ENCODE data around the gene TECPR2. TPM values are rescaled to one million over a fixed set of nuclear protein-coding genes. Genes with fewer than 3 reads are reported as not detected.
"Not testable (repeated sequence)": the region's sequence is repeated elsewhere in the genome, so short reads cannot be mapped to it uniquely, and the experiment has no call there.

The TECPR2 gene
- total RNA-seq, 2 experiments from 2014 or later = 4.8 to 5.7 TPM

DNA sequence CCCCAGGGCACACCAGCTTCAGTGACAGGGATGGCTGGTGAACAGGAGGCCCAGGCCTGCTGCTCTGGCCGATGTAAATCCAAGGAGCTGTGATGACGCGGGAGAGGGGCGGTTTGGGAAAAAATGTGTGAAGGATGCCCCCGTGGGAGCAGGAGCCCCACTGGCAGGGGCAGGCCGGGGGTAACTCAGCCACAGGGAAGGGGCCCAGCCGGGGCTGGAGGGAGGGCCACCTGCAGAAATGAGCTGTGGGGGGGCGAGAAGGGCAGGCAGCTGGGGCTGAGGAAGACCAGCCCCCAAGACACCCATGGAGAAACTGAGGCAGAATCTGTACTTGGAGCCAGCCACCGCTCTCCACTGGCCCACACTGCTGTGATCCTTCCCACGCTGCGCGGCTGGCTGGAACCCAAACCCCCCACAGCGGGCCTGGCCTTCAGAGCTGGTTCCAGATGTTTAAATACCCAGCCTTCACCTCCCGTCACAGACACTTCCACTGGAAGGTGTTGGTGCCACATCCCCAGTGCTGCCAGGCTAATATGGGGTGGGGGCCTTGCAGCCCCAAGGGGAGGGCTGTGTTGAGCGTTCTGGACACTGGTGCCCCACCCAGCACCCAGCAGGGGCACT is 175.3 kb downstream of the TECPR2 start:
- H3K4me3 Mint-ChIP-seq = no peak overlapping the region
- H3K36me3 Mint-ChIP-seq = no peaks in the 10 kb centered on the region
- H3K9me3 Mint-ChIP-seq = no peaks in the 10 kb centered on the region
- no peak overlapping the region for H3K27ac Mint-ChIP-seq
- no peaks in the 10 kb centered on the region for H3K4me1 Mint-ChIP-seq
- no peak for DNase-seq
- peaks cover 3% of the 10 kb centered on the region for H3K27me3 Mint-ChIP-seq

DNA sequence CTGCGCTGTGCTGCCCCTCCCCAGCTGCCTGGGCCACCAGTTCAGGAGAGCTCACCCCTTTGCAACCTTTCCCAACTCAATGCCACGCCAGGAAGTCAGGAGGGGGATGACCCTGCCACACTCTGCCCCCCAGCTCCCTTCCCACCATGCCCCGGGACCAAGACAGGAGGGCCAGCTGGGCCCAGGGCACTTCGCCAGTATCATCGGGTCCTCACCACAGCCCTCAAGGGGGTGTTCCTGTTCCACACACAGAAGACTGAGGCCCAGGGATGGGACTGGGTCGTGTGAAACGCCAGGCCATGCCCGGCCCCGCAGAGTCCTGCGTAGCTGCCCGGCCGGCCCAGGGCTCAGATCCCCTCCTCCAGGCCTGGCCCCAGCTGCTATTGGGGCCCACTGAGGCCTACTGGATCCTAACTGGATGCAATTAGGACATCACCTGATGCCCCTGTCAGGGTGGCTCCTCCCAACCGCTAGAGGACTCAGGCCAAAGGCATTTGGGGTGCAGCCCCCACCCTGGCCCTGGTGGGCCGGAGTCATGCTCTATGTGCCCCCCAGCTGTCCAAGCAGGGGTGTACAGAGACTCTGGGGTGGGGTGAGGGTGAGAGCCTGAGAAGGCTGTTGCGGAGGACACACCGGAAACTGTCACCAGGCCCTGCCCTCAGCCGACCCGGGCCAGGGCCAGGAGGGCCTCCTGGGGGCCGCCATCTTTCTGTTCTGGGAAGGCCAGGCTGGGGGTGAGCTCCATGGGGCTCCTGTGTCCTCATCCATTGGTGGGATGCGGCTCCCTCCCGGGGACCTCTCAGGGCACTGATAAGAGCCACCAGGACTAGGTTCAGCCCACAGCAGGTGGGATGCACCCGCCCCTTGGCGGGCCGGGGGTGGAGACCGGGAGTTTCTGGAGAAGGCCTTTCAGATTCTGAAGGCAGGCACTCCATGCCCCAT is 176.1 kb downstream of the TECPR2 start:
- Mint-ChIP-seq H3K27ac (no peak overlapping the region), H3K4me1 (no peaks in the 10 kb centered on the region), H3K36me3 (no peaks in the 10 kb centered on the region), H3K9me3 (no peaks in the 10 kb centered on the region), H3K27me3 (peaks cover 6% of the 10 kb centered on the region), H3K4me3 (no peak overlapping the region)
- no peak for DNase-seq

GRCh38 chr14:102539544-102540314 is 177.0 kb downstream of the TECPR2 start:
- no peak for DNase-seq
- Mint-ChIP-seq H3K4me1 (no peaks in the 10 kb centered on the region), H3K4me3 (no peak overlapping the region), H3K36me3 (no peaks in the 10 kb centered on the region), H3K27ac (no peak overlapping the region), H3K9me3 (no peaks in the 10 kb centered on the region), H3K27me3 (peaks cover 11% of the 10 kb centered on the region)

DNA sequence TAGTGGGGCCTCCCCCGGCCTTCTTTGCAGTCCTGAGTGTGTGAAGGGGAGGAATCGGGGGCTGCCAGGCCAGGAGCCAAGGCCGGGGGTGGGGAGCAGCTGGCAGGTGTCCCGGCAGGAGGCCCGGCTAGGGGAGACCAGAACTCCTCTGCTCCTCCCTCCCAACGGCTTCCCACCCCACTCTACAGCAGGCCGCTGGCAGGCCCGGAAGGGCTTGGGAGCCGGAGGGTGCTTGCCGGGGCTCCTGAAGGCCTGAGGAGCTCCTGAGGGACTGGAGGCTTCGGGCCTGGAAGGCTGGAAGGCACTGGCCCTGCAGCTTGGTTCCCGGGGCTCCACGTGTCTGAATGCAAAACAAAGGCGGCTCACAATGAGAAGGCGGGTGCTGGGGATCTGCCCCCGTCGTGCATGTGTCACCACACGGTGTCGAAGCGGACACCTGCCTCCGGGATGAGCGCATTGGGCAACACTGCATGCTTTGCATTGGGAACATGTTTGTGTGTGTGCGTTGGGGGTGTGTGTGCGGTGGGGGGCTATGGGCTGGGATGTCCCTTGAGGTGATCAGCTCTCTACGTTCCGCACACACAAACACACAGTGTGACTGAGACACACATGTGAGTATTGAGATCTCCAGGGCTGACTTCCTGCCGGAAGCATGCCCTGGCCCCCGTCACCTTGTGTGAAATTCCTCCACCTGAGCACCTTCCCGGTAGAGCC is 177.7 kb downstream of the TECPR2 start:
- H3K27me3 Mint-ChIP-seq = peaks cover 16% of the 10 kb centered on the region
- no peak for DNase-seq
- no peaks in the 10 kb centered on the region for H3K36me3 Mint-ChIP-seq
- no peak overlapping the region for H3K4me3 Mint-ChIP-seq
- no peaks in the 10 kb centered on the region for H3K9me3 Mint-ChIP-seq
- peaks cover 2% of the 10 kb centered on the region for H3K4me1 Mint-ChIP-seq
- no peak overlapping the region for H3K27ac Mint-ChIP-seq

- DNase-seq, H3K27ac Mint-ChIP-seq, H3K4me3 Mint-ChIP-seq, H3K36me3 Mint-ChIP-seq, H3K4me1 Mint-ChIP-seq, H3K9me3 Mint-ChIP-seq: not testable (repeated sequence)
- H3K27me3 Mint-ChIP-seq = peaks cover 22% of the 10 kb centered on the region
Observed at GRCh38 chr14:102541029-102541491, 178.3 kb downstream of the TECPR2 start.

DNA sequence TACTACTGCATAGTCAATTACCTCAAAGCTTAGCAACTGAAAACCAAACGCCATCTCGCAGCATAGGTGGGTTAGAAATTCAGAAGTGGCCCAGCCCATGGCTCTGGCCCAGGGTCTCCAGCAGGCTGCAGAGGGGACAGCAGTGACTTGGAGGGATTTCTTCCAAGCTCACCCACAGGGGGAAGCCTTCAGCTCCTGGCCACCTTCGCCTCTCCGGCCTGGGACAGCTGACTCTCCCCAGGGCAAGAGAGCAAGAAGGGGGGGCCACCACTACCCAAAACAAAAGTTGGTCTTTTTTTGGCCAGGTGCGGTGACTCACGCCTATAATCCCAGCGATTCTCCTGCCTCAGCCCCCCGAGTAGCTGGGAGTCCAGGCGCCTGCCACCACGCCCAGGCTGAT is 179.0 kb downstream of the TECPR2 start:
- H3K4me3 Mint-ChIP-seq = no peak overlapping the region
- no peak overlapping the region for H3K27ac Mint-ChIP-seq
- H3K36me3 Mint-ChIP-seq = no peaks in the 10 kb centered on the region
- H3K9me3 Mint-ChIP-seq = no peaks in the 10 kb centered on the region
- peaks cover 29% of the 10 kb centered on the region for H3K27me3 Mint-ChIP-seq
- no peak for DNase-seq
- H3K4me1 Mint-ChIP-seq = peaks cover 2% of the 10 kb centered on the region

- H3K4me1 Mint-ChIP-seq = peaks cover 2% of the 10 kb centered on the region
- no peaks in the 10 kb centered on the region for H3K9me3 Mint-ChIP-seq
- no peak for DNase-seq
- H3K36me3 Mint-ChIP-seq = no peaks in the 10 kb centered on the region
- H3K27ac Mint-ChIP-seq = no peak overlapping the region
- no peak overlapping the region for H3K4me3 Mint-ChIP-seq
- H3K27me3 Mint-ChIP-seq = peaks cover 50% of the 10 kb centered on the region
Observed at GRCh38 chr14:102544046-102544746, 181.5 kb downstream of the TECPR2 start.

DNA sequence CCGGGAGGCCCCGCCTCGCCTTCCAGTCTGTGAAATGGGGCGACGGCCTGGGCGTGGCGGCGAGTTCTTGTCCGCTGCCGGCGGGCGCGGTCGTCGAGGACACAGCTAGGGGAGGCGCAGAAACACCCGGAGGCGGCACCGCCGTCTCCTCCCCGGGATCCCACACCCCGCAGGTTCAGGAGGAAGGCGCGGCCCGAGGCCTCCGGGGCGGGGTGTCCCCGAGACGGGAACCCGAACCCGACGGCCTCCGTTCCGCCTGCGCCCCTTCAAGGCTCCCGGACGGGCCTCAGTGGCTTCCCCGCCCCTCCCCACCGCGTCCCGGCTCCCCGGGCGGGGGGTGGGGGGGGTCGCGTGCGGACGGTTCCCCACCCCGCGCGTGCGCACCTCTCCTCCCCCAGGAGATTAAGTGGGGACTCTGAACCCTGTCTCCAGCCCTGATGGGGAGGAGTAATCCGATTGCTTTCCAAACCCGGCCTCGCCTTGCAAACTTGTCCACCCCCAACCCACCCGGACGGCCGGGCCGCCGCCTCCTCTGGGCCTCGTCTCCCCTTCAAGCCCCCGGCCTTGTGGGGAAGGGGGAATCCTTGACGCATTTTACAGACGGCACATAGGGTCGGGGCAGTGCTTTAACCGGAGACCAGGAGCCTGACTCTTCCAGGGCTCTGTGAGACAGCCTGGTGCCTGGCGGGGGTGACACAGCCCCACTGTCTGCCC is 182.2 kb downstream of the TECPR2 start:
- no peaks in the 10 kb centered on the region for H3K36me3 Mint-ChIP-seq
- H3K27ac Mint-ChIP-seq = no peak overlapping the region
- H3K9me3 Mint-ChIP-seq = no peaks in the 10 kb centered on the region
- peaks cover 50% of the 10 kb centered on the region for H3K27me3 Mint-ChIP-seq
- H3K4me3 Mint-ChIP-seq = no peak overlapping the region
- H3K4me1 Mint-ChIP-seq = peaks cover 2% of the 10 kb centered on the region
- peak; percentile 33 for DNase-seq

GRCh38 chr14:102545461-102546265 is 182.9 kb downstream of the TECPR2 start:
- H3K27me3 Mint-ChIP-seq = peaks cover 50% of the 10 kb centered on the region
- H3K4me3 Mint-ChIP-seq = no peak overlapping the region
- no peak overlapping the region for H3K27ac Mint-ChIP-seq
- H3K4me1 Mint-ChIP-seq = peaks cover 2% of the 10 kb centered on the region
- H3K36me3 Mint-ChIP-seq = no peaks in the 10 kb centered on the region
- H3K9me3 Mint-ChIP-seq = no peaks in the 10 kb centered on the region
- no peak for DNase-seq

GRCh38 chr14:102548616-102549240 is 186.0 kb downstream of the TECPR2 start:
- no peak overlapping the region for H3K4me3 Mint-ChIP-seq
- no peaks in the 10 kb centered on the region for H3K36me3 Mint-ChIP-seq
- H3K27ac Mint-ChIP-seq = no peak overlapping the region
- peaks cover 2% of the 10 kb centered on the region for H3K4me1 Mint-ChIP-seq
- H3K9me3 Mint-ChIP-seq = no peaks in the 10 kb centered on the region
- no peak for DNase-seq
- H3K27me3 Mint-ChIP-seq = peaks cover 45% of the 10 kb centered on the region

DNA sequence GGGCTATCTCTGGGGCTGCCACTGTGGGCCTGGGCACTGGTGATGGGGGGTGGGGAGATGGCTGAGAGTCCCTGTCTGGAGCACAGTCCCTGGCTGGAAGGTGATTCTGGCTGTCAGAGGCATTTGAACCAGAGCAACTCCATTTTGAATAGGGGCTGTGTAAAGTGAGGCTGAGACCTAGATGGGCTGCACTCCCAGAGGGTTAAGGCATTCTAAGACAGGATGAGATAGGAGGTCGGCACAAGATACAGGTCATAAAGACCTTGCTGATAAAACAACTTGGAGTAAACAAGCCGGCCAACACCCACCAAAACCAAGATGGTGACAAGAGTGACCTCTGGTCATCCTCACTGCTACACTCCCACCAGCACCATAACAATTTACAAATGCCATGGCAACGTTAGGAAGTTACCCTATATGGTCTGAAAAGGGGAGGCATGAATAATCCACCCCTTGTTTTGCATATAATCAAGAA is 188.2 kb downstream of the TECPR2 start:
- H3K9me3 Mint-ChIP-seq, DNase-seq, H3K4me1 Mint-ChIP-seq, H3K36me3 Mint-ChIP-seq, H3K27ac Mint-ChIP-seq, H3K4me3 Mint-ChIP-seq: not testable (repeated sequence)
- H3K27me3 Mint-ChIP-seq = peaks cover 29% of the 10 kb centered on the region

Measured in activated naive CD8-positive, alpha-beta T cell treated with anti-CD3 and anti-CD28 coated beads for 36 hours (primary cell).